Lower leg skin (tissue), 3 donors: ENCODE data around the gene USP11.

Source experiments
- CTCF ChIP-seq, 3 donors: fragments of 450-650 bp; IDR thresholded peaks; one replicate each; pipeline ENCODE4 v1.5.1; 2016; ENCODE audit warnings: antibody characterized with exemption in 3 of 3, mild to moderate bottlenecking in 3 of 3, moderate library complexity in 2 of 3
- POLR2A ChIP-seq, 2 donors: fragments of 450-650 bp; IDR thresholded peaks; one replicate each; pipeline ENCODE4 v1.6.1; 2016 to 2017; ENCODE audit warnings: antibody characterized with exemption in 2 of 2, mild to moderate bottlenecking in 1 of 2, moderate library complexity in 1 of 2

- no peak for TF ChIP-seq CTCF (IDR thresholded peaks at IDR 0.05)
- TF ChIP-seq POLR2A (IDR thresholded peaks at IDR 0.05) = no peak
Observed at GRCh38 chrX:47184486-47184885, 48.3 kb upstream of the USP11 start.
